Bone marrow (tissue), 2 donors: ENCODE data around the gene LITAF.

Experiments used
- DNase-seq, 2 donors: peaks; one replicate each; lab custom pipeline; 2025; lab: John Stamatoyannopoulos, UW

LITAF gene

GRCh38 chr16:11586856-11587642 lies at the start of gene LITAF:
LITAF (minus strand) TSS chr16:11586919; CDS start chr16:11556730, 30,189 bp downstream.
- peak; percentile 30 to 73 for DNase-seq

- DNase-seq: no peak
Measured at GRCh38 chr16:11636172-11636721, 49.5 kb upstream of the LITAF start.

GRCh38 chr16:11635679-11636171 lies 49.0 kb upstream of the LITAF start:
- DNase-seq: no peak

GRCh38 chr16:11635113-11635652 lies 48.5 kb upstream of the LITAF start:
- no peak for DNase-seq

- peak in 1 of 2 donors; percentile 23 for DNase-seq
Measured at GRCh38 chr16:11634312-11634711, 47.6 kb upstream of the LITAF start.

GRCh38 chr16:11633113-11633512 lies 46.4 kb upstream of the LITAF start:
- no peak for DNase-seq

GRCh38 chr16:11632455-11632939 lies 45.8 kb upstream of the LITAF start:
- no peak for DNase-seq

- no peak for DNase-seq
Measured at GRCh38 chr16:11631214-11631613, 44.5 kb upstream of the LITAF start.

- no peak for DNase-seq
Measured at GRCh38 chr16:11630768-11631056, 44.0 kb upstream of the LITAF start.

- no peak for DNase-seq
Measured at GRCh38 chr16:11630046-11630767, 43.5 kb upstream of the LITAF start.

GRCh38 chr16:11629071-11630030 lies 42.6 kb upstream of the LITAF start:
- peak; percentile 9 to 95 for DNase-seq

- no peak for DNase-seq
Measured at GRCh38 chr16:11627822-11628457, 41.2 kb upstream of the LITAF start.

- no peak for DNase-seq
Measured at GRCh38 chr16:11627292-11627663, 40.6 kb upstream of the LITAF start.

- no peak for DNase-seq
Measured at GRCh38 chr16:11626657-11627291, 40.1 kb upstream of the LITAF start.

GRCh38 chr16:11625769-11626168 lies 39.0 kb upstream of the LITAF start:
- no peak for DNase-seq

- DNase-seq: peak; percentile 10 to 13
Measured at GRCh38 chr16:11624636-11625607, 38.2 kb upstream of the LITAF start.

- no peak for DNase-seq
Measured at GRCh38 chr16:11624205-11624604, 37.5 kb upstream of the LITAF start.

GRCh38 chr16:11621920-11622651 lies 35.4 kb upstream of the LITAF start:
- peak in 1 of 2 donors; percentile 81 for DNase-seq

GRCh38 chr16:11621539-11621919 lies 34.8 kb upstream of the LITAF start:
- DNase-seq: no peak
